HEK293T (cell line): ENCODE data around the gene PCDHGA7.
"Not testable (repeated sequence)": the region's sequence is repeated elsewhere in the genome, so short reads cannot be mapped to it uniquely, and the experiment has no call there.

Experiments
- ARNT ChIP-seq: fragments of 450-650 bp; IDR thresholded peaks from 2 replicates; pipeline ENCODE4 v1.6.1; 2017; ENCODE audit warnings: mild to moderate bottlenecking
- BHLHE40 ChIP-seq: fragments of 450-650 bp; IDR thresholded peaks from 2 replicates; pipeline ENCODE4 v1.6.1; 2016; ENCODE audit warnings: mild to moderate bottlenecking, moderate library complexity, borderline replicate concordance
- CTBP1 ChIP-seq: fragments of 450-650 bp; IDR thresholded peaks from 2 replicates; pipeline ENCODE4 v1.6.1; 2016; ENCODE audit warnings: borderline replicate concordance
- FOXA1 ChIP-seq: fragments of 450-650 bp; IDR thresholded peaks from 2 replicates; pipeline ENCODE4 v1.6.1; 2016; ENCODE audit warnings: mild to moderate bottlenecking
- FOXK2 ChIP-seq: fragments of 450-650 bp; IDR thresholded peaks from 2 replicates; pipeline ENCODE4 v1.6.1; 2016; ENCODE audit warnings: mild to moderate bottlenecking
- FOXM1 ChIP-seq: fragments of 450-650 bp; IDR thresholded peaks from 2 replicates; pipeline ENCODE4 v1.6.1; 2017; ENCODE audit warnings: mild to moderate bottlenecking, borderline replicate concordance
- HDGF ChIP-seq: fragments of 450-650 bp; IDR thresholded peaks from 2 replicates; pipeline ENCODE4 v1.6.1; 2017; ENCODE audit warnings: antibody characterized with exemption, borderline replicate concordance
- NFRKB ChIP-seq: fragments of 450-650 bp; IDR thresholded peaks from 2 replicates; pipeline ENCODE4 v1.6.1; 2016; ENCODE audit warnings: mild to moderate bottlenecking, moderate library complexity
- SP1 ChIP-seq: fragments of 450-650 bp; IDR thresholded peaks from 2 replicates; pipeline ENCODE4 v1.6.1; 2017
- SUZ12 ChIP-seq: fragments of 450-650 bp; IDR thresholded peaks from 2 replicates; pipeline ENCODE4 v1.6.1; 2016; ENCODE audit warnings: mild to moderate bottlenecking
- TF ChIP-seq, protein P1 (sequence below): fragments of 450-650 bp; IDR thresholded peaks from 2 replicates; pipeline ENCODE4 v1.6.1; 2016

DNA sequence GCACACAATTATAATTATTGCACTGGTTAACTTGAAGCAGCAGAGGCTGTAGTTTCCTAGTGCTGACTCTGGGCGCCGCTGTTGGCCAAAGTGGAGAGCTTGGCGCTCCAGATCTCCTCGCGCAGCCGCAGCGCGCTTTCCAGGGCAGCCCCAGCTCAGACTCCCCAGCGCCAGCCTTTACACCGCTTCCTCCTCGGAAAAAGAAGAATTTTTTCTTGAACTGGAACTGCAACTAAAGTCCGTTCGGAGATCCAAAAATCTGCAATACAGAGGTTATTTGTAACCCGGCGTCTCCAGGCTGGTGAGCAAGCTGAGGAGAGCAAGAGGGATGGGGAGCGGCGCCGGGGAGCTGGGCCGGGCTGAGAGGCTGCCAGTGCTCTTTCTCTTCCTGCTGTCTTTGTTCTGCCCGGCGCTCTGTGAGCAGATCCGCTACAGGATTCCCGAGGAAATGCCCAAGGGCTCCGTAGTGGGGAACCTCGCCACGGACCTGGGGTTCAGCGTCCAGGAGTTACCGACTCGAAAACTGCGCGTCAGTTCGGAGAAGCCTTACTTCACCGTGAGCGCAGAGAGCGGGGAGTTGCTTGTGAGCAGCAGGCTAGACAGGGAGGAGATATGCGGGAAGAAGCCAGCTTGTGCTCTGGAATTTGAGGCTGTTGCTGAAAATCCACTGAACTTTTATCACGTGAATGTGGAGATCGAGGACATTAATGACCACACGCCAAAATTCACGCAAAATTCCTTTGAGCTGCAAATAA, 5.2 kb downstream of the PCDHGA7 start, which contains the start of gene PCDHGB4:
- not testable (repeated sequence) for TF ChIP-seq NFRKB, FOXK2, CTBP1, HDGF, FOXM1, ARNT, SP1, SUZ12, FOXA1, BHLHE40
- TF ChIP-seq, protein P1, sequence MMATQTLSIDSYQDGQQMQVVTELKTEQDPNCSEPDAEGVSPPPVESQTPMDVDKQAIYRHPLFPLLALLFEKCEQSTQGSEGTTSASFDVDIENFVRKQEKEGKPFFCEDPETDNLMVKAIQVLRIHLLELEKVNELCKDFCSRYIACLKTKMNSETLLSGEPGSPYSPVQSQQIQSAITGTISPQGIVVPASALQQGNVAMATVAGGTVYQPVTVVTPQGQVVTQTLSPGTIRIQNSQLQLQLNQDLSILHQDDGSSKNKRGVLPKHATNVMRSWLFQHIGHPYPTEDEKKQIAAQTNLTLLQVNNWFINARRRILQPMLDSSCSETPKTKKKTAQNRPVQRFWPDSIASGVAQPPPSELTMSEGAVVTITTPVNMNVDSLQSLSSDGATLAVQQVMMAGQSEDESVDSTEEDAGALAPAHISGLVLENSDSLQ: not testable (repeated sequence)
